Posterior cingulate gyrus (tissue), 11 donors: Measurements from ENCODE around the gene LBR.

Experiments used
- DNase-seq, 10 donors: peaks; one replicate each; pipeline versions ENCODE4 v3.0.0 to v3.0.0-alpha.2; 2020 to 2021; ENCODE audit warnings: mixed read lengths in 3 of 10
- intact Hi-C: fragments of 100-400 bp; cut with DNase I; formaldehyde crosslinking; loops from one replicate; pipeline ENCODE4 v1.15.1; 2023

Gene LBR

GRCh38 chr1:225448146-225448805 is 20.4 kb upstream of the LBR start:
- peak in 6 of 10 donors; percentile 42 to 92 (median 72) for DNase-seq
- intact Hi-C loops: no loop called here

- intact Hi-C loops: no loop called here
- DNase-seq: peak in 7 of 10 donors; percentile 35 to 89 (median 70)
Observed at GRCh38 chr1:225447650-225448089, 19.8 kb upstream of the LBR start.

- DNase-seq: peak in 2 of 10 donors; percentile 30 to 50
- intact Hi-C loops: no loop called here
Observed at GRCh38 chr1:225446981-225447615, 19.3 kb upstream of the LBR start.

- DNase-seq: peak in 1 of 10 donors; percentile 47
- intact Hi-C loops: no loop called here
Observed at GRCh38 chr1:225446595-225446960, 18.7 kb upstream of the LBR start.

GRCh38 chr1:225445639-225446594 is 18.1 kb upstream of the LBR start:
- intact Hi-C loops: no loop called here
- DNase-seq: peak in 1 of 10 donors; percentile 31

GRCh38 chr1:225442123-225442505 is 14.3 kb upstream of the LBR start:
- peak in 1 of 10 donors; percentile 46 for DNase-seq
- intact Hi-C loops: no loop called here

GRCh38 chr1:225441314-225442122 is 13.7 kb upstream of the LBR start:
- intact Hi-C loops: no loop called here
- peak in 1 of 10 donors; percentile 22 for DNase-seq

GRCh38 chr1:225440380-225441221 is 12.8 kb upstream of the LBR start:
- intact Hi-C loops: no loop called here

GRCh38 chr1:225437710-225438437 is 10.0 kb upstream of the LBR start:
- intact Hi-C loops: no loop called here
- peak in 1 of 10 donors; percentile 36 for DNase-seq

More at GRCh38 chr1:225440380-225441221, 12.8 kb upstream of the LBR start:
- DNase-seq: no peak

- intact Hi-C loops: no loop called here
- DNase-seq: no peak
Observed at GRCh38 chr1:225435957-225436392, 8.1 kb upstream of the LBR start.

GRCh38 chr1:225435487-225435886 is 7.6 kb upstream of the LBR start:
- no peak for DNase-seq
- intact Hi-C loops: no loop called here

- intact Hi-C loops: no loop called here
- no peak for DNase-seq
Observed at GRCh38 chr1:225435076-225435475, 7.2 kb upstream of the LBR start.

- DNase-seq: no peak
Observed at GRCh38 chr1:225434046-225434445, 6.2 kb upstream of the LBR start.

GRCh38 chr1:225431081-225431863 is 3.4 kb upstream of the LBR start:
- intact Hi-C loops: no loop called here

More at GRCh38 chr1:225434046-225434445, 6.2 kb upstream of the LBR start:
- intact Hi-C loops: no loop called here

GRCh38 chr1:225430301-225430700 is 2.5 kb upstream of the LBR start:
- intact Hi-C loops: no loop called here
- DNase-seq: no peak

More at GRCh38 chr1:225431081-225431863, 3.4 kb upstream of the LBR start:
- DNase-seq: no peak

GRCh38 chr1:225428881-225429455 is 1.1 kb upstream of the LBR start:
- intact Hi-C loops: loop anchor here (2.0 kb wide), 1 partner anchor 634 kb away; the partner anchor contains the start of gene H3-3A
- DNase-seq: no peak
